ENCODE data around the gene AFMID. TPM values are rescaled to one million over a fixed set of nuclear protein-coding genes. Genes with fewer than 3 reads are reported as not detected.
"Not testable (repeated sequence)": the region's sequence is repeated elsewhere in the genome, so short reads cannot be mapped to it uniquely, and the experiment has no call there.

The AFMID gene
- total RNA-seq, 1 experiment from 2014 or later = 97.1 TPM

DNA sequence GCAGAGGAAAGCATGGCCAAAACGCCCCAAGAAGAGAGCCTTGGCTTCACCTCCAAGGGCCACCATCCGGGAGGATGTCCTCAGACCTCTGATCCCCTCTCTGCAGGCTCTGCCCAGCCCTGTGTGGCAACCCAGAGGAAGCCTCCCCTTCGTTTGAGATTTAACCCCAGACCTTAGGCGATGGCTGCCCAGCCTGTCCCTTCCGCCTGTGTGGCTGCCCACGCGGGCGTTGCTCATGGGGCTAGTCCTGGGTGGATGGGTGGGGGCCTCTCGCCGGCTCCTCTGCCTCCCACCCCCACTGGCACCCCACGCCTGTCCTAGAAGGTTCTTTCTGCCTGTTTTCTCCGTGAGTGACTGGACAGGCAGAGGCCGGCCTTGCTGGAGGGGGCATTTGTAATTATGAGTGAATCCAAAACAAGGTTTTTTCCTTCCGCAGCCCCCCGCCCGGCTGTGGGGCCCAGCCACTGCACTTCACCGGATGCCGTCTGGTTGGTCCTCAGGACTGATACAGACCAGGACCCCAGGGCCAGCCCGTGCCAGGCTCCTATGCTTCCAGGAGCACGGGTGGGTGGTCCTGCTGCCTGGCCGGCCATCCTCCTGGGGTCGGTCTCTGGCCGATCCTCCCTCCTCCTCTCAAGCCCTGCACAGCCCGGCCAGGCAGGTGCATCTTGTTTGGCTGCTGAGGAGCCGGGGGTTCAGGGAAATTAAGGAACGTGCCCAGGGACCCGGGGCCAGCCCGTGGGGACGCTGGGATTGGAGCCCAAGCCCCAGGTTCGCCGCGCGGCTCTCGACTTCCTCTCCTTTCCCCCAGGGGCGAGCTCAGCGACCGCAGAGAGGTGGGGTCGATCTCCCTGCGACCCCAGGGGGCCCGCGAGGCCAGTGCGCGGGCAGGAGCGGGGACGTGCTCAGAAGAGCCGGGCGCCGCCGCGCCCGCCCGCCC, 44.1 kb downstream of the AFMID start, which contains the start of gene TMEM235:
TMEM235 (plus strand) TSS at position 636 of the 940 bp plus-strand sequence. CDS start 393 bp downstream, outside the sequence.
- Histone ChIP-seq H3K4me1 (peaks cover 27% of the 10 kb centered on the region), H3K36me3 (no peaks in the 10 kb centered on the region), H3K27me3 (no peaks in the 10 kb centered on the region), H3K4me3 (no peak within 1 kb of the TSS), H3K9me3 (replicated peaks) (no peaks in the 10 kb centered on the region), H3K27ac (no peak within 1 kb of the TSS)
- DNase-seq = peak in 1 of 2 experiments; percentile 19

DNA sequence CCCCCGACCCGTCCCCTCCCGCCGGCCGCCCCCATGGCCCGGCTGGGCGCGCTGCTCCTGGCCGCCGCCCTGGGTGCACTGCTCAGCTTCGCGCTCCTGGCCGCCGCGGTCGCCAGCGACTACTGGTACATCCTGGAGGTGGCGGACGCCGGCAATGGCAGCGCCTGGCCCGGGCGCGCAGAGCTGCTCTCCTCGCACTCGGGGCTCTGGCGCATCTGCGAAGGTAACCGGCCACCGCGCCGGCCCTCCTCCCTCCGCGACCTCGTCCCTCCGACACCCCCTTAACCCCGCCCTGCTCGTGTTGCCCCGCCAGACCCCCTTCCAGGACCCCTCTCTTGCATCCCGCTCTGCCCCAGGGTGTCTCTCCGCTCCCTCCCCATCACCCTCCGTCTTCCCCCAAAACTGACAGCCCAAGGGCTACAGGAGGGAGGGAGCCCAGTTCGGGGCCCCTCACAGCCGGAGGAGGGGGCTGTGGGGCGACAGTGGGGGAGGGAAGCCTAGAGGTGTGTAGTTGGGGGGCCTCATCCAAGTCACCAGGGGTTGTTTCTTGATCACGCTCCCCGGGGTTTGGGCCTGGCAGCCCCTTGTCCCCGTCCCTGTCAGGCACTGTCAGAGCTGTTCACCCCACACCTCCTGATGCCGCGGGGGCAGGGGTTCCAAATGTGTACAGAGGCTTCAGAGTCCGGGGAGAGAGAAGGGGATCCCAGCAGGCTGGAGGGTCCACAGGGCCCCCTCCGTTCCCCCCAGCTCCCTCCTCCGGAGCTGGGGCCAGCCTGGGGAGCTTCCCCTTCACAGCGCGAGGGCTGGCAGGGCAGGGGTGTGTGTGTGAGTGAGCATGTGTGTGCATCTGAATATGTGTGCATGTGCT, 45.1 kb downstream of the AFMID start:
- DNase-seq = no peak
- Histone ChIP-seq H3K4me1 (peaks cover 27% of the 10 kb centered on the region), H3K27ac (no peak overlapping the region), H3K9me3 (replicated peaks) (no peaks in the 10 kb centered on the region), H3K27me3 (no peaks in the 10 kb centered on the region), H3K4me3 (no peak overlapping the region), H3K36me3 (no peaks in the 10 kb centered on the region)

DNA sequence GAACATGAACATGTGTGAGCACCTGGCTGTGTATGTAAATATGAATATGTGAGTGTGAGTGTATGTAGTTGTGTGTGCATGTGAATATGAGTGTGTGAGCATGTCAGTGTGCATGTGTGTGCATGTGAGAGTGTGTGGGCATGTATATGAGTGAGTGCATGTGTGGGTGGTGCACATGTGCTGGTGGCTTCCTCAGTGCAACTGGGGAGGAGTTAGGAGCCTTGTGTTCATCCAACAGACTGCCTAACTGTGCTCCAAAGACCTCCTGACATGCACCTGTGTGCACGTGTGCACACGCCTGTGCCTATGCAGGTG, 45.7 kb downstream of the AFMID start:
- H3K9me3 ChIP-seq (replicated peaks) = no peaks in the 10 kb centered on the region
- no peak overlapping the region for H3K27ac ChIP-seq
- H3K27me3 ChIP-seq = no peaks in the 10 kb centered on the region
- no peak for DNase-seq
- H3K4me1 ChIP-seq = peaks cover 27% of the 10 kb centered on the region
- H3K36me3 ChIP-seq = no peaks in the 10 kb centered on the region
- H3K4me3 ChIP-seq = no peak overlapping the region

DNA sequence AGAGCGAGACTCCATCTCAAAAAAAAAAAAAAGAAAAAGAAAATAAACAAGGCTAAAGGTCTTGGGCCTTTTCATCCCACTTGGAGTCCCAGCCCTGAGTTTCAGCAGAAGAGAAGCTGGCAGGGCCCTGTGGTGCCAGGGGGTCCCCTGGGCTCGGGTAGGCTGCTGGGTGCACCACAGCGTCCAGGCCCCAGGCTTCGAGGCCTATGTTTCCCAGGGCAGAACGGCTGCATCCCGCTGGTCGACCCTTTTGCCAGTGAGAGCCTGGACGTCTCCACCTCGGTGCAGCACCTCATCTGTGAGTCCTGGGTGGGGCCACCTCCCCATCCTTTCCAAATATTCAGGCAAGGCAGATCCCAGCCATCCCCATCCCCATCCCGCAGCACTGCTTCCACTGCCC, 46.5 kb downstream of the AFMID start:
- DNase-seq = no peak
- Histone ChIP-seq H3K4me3 (no peak overlapping the region), H3K27ac (no peak overlapping the region), H3K36me3 (no peaks in the 10 kb centered on the region), H3K9me3 (replicated peaks) (no peaks in the 10 kb centered on the region), H3K27me3 (no peaks in the 10 kb centered on the region), H3K4me1 (peaks cover 32% of the 10 kb centered on the region)

DNA sequence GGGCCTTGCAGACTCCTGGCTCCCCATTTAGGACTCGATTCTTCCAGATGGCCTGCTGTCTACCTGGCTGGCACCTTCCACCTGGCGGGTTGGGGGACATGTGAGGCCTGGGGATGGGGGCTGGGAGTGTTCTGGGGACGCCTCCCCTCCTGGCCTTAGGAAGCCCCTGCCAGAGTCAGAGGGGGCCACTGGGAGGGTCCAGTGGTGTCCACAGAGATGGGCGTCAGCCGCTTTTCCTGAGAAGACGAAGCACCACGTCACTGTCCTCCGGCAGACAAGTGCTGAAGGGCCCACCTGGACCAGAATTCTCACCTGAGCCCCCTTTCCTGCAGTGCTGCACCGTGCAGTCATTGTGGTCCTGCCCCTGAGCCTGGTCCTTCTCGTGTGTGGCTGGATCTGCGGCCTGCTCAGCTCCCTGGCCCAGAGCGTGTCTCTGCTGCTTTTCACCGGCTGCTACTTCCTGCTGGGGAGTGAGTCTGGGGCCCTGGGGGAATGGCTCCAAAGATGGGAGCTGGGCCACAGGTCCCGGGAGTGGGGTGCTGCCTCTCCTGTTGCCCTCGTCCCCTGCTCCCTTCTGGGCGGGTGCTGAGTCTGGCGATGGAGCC, 47.2 kb downstream of the AFMID start:
- Histone ChIP-seq H3K27ac (no peak overlapping the region), H3K4me1 (peaks cover 32% of the 10 kb centered on the region), H3K27me3 (no peaks in the 10 kb centered on the region), H3K9me3 (replicated peaks) (no peaks in the 10 kb centered on the region), H3K4me3 (no peak overlapping the region), H3K36me3 (no peaks in the 10 kb centered on the region)
- no peak for DNase-seq

DNA sequence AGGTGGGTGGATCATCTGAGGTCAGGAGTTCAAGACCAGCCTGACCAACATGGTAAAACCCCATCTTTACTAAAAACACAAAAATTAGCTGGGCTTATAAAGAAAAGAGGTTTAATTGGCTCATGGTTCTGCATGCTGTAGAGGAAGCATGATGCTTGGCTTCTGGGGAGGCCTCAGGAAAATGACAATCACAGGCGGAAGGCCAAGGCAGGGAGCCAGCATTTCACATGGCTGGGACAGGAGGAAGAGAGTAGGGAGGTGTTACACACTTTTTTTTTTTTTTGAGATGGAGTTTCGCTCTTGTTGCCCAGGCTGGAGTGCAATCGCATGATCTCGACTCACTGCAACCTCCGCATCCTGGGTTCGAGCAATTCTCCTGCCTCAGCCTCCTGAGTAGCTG, 47.9 kb downstream of the AFMID start:
- not testable (repeated sequence) for H3K4me3 ChIP-seq; H3K27ac ChIP-seq; H3K36me3 ChIP-seq; H3K27me3 ChIP-seq; DNase-seq; H3K9me3 ChIP-seq (replicated peaks)
- H3K4me1 ChIP-seq = peaks cover 32% of the 10 kb centered on the region

DNA sequence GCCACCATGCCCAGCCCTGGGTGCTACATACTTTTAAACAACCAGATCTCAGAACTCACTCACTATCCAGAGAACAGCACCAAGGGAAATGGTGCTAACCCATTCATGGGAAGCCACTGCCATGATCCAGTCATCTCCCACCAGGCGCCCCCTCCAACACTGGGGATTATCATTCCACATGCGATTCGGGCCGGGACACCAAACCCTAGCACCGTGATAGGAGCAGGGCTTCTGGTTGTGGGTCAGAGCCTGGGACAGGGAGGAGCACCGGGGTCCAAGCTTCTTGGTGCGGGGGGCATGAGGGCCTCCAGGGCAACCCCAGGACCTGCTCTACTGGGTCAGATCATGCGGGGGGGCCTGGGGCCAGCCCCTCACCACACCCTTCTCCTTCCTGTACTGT, 48.7 kb downstream of the AFMID start:
- H3K27ac ChIP-seq = no peak overlapping the region
- H3K4me1 ChIP-seq = peaks cover 25% of the 10 kb centered on the region
- H3K9me3 ChIP-seq (replicated peaks) = no peaks in the 10 kb centered on the region
- DNase-seq = no peak
- no peaks in the 10 kb centered on the region for H3K36me3 ChIP-seq
- no peak overlapping the region for H3K4me3 ChIP-seq
- no peaks in the 10 kb centered on the region for H3K27me3 ChIP-seq

DNA sequence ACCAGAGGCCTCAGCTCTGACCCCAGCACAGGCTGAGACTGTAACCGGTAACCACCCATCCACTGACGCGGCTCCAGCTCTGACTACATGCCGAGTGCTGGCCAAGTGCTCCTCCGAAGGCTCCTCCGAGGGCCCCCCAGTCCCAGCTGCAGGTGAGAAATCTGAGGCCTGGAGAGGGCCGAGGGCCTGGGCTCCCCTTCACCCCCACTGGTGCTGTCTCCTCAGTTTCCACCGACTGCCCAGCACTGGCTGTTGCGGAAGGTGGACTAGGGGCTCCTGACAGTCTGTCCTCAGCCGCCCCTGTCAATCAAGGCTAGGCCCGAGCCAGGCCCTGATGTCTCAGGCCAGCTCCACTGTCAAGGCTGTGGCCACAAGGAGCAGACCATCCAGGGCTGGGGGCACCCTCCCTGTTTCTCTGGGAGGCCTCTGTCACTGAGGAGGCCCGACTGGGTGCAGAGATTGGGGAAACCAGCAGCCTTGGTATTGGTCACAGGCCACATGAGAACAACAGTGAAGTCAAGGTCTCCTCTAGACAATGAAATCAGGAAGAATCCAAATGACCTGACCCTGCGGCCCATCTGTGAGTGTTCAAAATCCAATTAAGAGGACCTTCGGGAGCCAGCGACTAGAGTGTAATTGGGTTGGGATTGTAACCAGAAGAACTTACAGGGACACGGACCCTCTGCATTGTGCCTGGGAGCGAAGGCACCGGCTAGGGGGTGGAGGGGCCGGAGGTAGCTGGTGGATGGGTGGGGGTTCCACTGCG, 49.4 kb downstream of the AFMID start:
- no peak overlapping the region; the same call in 1 of the 2 replicates for H3K27ac ChIP-seq
- no peak overlapping the region for H3K4me3 ChIP-seq
- H3K4me1 ChIP-seq = peaks cover 23% of the 10 kb centered on the region
- no peaks in the 10 kb centered on the region for H3K9me3 ChIP-seq (replicated peaks)
- H3K27me3 ChIP-seq = no peaks in the 10 kb centered on the region
- peak; percentile 65 to 75 for DNase-seq
- H3K36me3 ChIP-seq = no peaks in the 10 kb centered on the region

DNA sequence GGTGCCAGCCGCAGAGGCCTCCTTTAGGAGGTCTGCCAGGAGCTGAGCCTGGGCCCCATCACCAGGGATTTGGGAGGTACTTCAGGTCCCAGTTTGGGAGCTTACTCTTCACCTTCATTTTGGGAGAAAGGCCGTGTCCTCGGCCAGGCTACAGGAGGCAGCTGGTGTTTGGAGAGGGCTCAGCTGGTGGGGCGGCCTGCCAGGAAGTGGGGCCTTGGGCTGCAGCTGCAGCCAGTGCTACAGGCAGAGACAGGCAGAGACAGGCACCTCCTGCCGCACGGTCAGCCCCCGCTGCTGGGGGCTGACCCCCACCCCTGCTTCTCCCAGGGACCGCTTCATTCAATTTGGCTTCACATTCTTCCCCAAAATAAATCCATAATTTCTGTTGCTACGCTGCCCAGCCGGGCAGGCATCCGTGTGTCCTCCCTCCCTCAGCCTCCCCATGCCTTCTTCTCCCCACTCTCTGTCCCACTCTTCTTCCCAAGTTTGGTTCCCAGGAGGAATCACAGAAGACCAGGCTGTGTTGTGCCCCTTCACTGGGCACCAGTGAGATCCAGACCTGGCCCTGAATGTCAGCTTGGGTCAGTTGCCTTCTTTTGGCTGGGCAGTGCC, 50.3 kb downstream of the AFMID start:
- DNase-seq = peak; percentile 89 to 91
- Histone ChIP-seq H3K9me3 (replicated peaks) (no peaks in the 10 kb centered on the region), H3K4me1 (peaks cover 30% of the 10 kb centered on the region), H3K4me3 (peak overlapping the region; percentile 9; the same call in 1 of the 2 replicates), H3K36me3 (no peaks in the 10 kb centered on the region), H3K27ac (peak overlapping the region; percentile 15; the same call in 1 of the 2 replicates), H3K27me3 (no peaks in the 10 kb centered on the region)

DNA sequence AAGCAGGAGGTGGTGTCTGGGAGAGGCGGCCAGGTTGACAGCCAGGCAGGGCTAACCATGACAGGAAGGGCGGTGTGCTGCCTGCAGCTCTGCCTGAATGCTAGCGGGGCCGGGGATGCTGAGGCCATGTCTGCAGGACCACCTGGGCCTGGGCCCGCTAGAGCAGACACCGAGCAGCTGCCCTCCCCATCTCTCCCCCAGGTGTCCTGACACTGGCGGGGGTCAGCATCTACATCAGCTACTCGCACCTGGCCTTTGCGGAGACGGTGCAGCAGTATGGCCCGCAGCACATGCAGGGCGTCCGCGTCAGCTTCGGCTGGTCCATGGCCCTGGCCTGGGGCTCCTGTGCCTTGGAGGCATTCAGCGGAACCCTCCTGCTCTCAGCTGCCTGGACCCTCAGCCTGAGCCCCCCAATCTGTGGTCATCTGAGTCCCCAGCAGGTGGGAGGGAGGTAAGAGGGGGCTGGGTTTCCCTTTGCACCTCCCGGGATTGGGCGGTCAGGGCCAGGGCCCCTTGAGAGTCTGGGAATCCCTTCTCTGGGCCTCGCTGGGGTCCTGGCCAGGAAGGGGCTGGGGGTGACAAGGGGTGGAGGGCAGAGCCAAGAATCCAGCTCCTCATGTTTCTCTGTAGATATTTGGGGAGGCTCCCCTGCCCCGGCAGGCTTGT, 51.8 kb downstream of the AFMID start:
- Histone ChIP-seq H3K4me3 (no peak overlapping the region), H3K27me3 (no peaks in the 10 kb centered on the region), H3K27ac (no peak overlapping the region), H3K4me1 (peaks cover 37% of the 10 kb centered on the region), H3K9me3 (replicated peaks) (no peaks in the 10 kb centered on the region), H3K36me3 (no peaks in the 10 kb centered on the region)
- DNase-seq = no peak

DNA sequence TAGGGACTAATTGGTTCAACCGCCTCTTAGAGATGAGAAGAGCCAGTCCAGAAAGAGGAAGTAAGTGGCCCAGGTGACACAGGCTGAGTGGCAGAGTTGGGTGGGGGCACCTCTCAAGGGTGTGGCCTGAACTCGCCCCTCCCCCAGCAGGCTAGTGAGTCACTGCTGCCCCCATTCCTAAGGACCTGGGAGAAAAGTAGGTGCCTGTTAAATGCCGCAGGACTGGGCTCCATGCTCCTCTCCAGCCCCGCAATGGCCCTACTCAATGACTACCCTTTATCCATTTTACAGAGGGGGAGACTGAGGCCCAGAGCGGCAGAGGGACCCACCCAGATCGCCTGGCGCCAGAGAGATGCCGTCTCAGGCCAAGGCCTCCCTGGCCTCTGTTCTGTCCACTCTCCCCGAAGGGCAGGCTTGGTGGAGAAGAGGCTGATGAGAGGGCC, 52.3 kb downstream of the AFMID start:
- Histone ChIP-seq H3K4me3 (no peak overlapping the region), H3K4me1 (peaks cover 37% of the 10 kb centered on the region), H3K27ac (no peak overlapping the region), H3K36me3 (no peaks in the 10 kb centered on the region), H3K27me3 (no peaks in the 10 kb centered on the region), H3K9me3 (replicated peaks) (no peaks in the 10 kb centered on the region)
- no peak for DNase-seq

DNA sequence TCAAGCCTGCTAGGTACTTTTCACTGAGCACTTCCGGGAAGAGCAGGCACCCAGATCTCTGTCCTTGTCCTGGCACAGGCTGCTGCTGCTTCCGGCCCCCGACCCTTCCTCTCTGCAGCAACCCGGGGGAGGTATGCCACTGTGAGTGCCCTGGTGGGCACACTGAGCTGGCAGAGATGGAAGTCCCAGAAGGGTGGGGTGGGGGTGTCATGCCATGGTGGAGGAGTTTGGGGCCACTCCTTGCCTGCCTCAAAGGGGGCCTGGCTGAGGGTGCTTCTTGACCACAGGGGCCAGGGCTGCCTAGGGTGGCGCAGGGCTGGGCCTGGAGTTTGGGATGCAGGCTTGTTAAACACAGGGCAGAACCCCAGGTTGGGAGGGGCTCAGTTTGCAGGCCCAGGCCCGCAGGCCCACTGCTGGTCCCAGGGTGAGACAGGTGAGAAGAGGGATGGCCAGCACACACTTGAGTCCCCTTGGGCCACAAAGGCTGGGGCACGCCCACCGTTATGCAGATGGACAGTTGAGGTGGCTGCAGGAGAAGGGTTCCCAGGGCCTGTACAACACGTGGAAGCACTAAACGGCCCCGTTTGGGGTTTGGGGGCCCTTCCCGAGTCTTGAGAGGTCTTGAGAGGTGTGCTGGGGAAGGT, 53.0 kb downstream of the AFMID start:
- Histone ChIP-seq H3K4me1 (peaks cover 37% of the 10 kb centered on the region), H3K4me3 (no peak overlapping the region), H3K36me3 (no peaks in the 10 kb centered on the region), H3K9me3 (replicated peaks) (0 out of 2 replicates have a peak, but pooled peaks cover under 1% of the 10 kb centered on the region), H3K27me3 (no peaks in the 10 kb centered on the region), H3K27ac (no peak overlapping the region)
- no peak for DNase-seq

DNA sequence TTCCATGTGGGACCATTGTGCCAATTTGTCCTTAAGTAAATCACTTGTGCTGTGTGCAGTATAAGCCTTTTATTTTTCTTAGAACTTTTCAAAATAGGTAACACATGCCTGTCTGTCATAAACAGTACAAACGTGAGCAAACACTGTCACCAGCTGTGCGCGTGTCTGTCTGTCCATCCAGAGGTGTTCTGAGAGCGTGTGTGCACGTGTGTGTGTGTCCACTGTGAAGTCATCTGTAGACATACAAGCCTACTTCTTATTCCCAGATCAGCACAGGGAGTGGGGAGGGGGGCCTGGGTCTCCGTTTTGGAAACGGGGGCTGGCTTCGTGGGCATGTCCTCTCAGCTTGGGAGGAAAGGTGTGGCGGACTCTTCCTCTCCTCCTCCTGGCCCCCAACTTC, 53.7 kb downstream of the AFMID start:
- Histone ChIP-seq H3K27me3 (no peaks in the 10 kb centered on the region), H3K27ac (no peak overlapping the region), H3K4me3 (no peak overlapping the region), H3K4me1 (peaks cover 37% of the 10 kb centered on the region), H3K36me3 (no peaks in the 10 kb centered on the region), H3K9me3 (replicated peaks) (peaks cover 7% of the 10 kb centered on the region; the same call in 1 of the 2 replicates)
- DNase-seq = no peak

All from SJCRH30 (cell line).